GM19099 (cell line): ENCODE measurements around the gene MCM8.

ENCODE experiments used
- POLR2A ChIP-seq: IDR thresholded peaks from 3 replicates; pipeline ENCODE4 v1.6.1; 2011; ENCODE audit warnings: low read depth; ENCODE audit not compliant: insufficient read length; ENCODE audit errors: extremely low read depth

MCM8 gene

GRCh38 chr20:6008254-6008653, 57.8 kb downstream of the MCM8 start:
- no peak for TF ChIP-seq POLR2A

GRCh38 chr20:6012179-6012578, 61.7 kb downstream of the MCM8 start:
- no peak for TF ChIP-seq POLR2A

DNA sequence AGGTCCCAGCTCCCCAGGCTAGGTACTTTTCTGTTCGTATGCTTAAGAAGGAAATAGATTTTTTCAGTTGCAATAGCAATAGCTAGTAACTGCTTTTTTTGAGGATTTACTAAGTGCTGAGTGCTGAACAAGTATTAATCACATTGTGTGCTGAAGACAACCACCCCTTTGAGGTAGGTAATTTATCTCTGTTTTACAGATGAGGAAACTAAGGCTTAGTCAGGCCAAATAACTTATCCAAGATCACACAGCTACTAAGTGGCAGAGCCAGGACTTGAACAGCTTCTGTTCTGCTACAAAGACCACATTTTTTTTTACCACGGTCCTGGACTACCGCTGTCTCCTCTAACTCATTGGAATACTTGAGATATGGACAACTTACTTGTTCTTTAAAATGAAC, 63.6 kb downstream of the MCM8 start:
- TF ChIP-seq POLR2A = no peak

GRCh38 chr20:6014957-6015356, 64.5 kb downstream of the MCM8 start:
- TF ChIP-seq POLR2A = no peak

GRCh38 chr20:6017467-6017866, 67.0 kb downstream of the MCM8 start:
- no peak for TF ChIP-seq POLR2A

- no peak for TF ChIP-seq POLR2A
These were observed 67.4 kb downstream of the MCM8 start for GRCh38 chr20:6017880-6018279.

DNA sequence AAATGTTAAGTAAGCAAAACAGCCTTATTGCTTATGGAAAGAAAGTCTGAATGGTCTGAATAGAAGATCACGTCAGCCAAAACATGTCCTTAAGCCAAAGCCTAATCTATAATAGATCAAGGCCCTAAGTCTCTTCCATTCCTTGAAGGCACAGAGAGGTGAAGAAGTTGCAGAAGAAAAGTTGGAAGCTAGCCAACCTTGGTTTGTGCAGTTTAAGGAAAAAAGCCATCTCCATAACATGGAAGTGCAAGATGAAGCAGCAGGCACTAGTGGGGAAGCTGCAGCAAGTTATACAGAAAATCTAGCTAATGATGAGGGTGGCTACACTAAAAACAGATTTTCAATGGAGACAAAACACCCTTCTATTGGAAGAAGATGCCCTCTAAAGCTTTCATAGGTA, 74.3 kb downstream of the MCM8 start:
- TF ChIP-seq POLR2A = no peak

GRCh38 chr20:6026051-6026450, 75.6 kb downstream of the MCM8 start:
- no peak for TF ChIP-seq POLR2A

- no peak for TF ChIP-seq POLR2A
These were observed 78.4 kb downstream of the MCM8 start for GRCh38 chr20:6028818-6029217.

GRCh38 chr20:6029538-6029937, 79.1 kb downstream of the MCM8 start:
- no peak for TF ChIP-seq POLR2A

DNA sequence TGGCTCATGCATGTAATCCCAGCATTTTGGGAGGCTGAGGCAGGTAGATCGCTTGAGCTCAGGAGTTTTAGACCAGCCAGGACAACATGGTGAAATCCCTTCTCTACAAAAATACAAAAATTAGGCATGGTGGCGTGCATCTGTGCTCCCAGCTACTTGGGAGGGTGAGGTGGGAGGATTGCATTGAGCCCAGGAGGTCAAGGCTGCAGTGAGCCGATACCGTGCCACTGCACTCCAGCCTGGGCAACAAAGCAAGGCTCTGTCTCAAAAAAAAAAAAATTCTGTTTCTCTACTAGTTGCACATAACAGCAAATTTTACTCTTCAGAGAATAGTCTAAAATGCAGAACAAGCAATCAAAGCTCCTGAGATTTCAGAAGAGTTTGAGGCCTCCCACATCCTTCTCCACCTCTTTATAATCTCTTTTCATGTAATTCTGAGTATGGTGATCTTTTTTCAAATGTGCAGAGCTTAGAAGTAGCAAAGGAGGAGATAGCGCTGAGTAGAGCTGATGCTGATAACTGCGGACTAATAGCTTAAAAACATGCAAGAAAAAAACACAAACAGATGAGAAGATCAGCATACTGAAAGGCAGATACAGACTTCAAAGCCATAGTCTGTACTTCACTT, 80.1 kb downstream of the MCM8 start:
- no peak for TF ChIP-seq POLR2A

DNA sequence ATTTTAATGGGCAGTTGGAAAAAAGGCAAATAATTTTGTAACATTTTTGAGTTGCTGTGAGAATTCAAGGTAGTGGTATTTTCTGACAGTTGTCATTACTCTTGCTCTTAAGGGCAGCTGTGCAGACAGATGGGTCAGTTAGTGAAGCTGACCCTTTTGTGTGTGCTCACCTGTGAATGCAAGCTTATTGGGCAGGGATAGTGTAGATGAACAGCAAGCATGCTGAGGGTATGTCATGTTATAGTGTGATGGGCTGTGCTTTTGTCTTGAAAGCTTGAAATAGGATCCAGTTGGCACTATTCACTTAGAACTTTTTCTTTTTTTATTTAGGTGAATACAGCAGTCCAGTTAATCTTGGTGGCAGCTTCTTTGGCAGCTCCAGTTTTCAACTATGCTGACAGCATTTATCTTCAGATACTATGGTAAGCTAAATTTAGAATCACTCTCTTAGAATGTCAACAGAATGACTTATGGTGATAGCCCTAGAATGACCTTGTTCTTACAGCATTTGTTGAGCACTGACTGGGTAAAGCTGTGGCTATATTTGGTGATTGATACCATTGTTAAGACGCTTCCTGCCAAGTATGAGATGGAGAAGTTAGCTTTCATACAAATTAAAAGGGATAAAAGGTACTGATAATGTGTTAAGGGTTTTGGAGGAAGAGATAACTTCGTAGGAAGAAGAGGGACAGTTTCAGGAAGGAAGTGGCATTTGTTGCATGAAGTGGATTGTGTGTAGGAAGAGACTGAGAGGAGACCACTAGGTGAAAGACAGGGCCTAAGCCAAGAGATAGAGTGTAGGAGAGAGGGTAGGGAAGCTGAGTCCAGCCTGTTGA, 83.9 kb downstream of the MCM8 start:
- no peak for TF ChIP-seq POLR2A

DNA sequence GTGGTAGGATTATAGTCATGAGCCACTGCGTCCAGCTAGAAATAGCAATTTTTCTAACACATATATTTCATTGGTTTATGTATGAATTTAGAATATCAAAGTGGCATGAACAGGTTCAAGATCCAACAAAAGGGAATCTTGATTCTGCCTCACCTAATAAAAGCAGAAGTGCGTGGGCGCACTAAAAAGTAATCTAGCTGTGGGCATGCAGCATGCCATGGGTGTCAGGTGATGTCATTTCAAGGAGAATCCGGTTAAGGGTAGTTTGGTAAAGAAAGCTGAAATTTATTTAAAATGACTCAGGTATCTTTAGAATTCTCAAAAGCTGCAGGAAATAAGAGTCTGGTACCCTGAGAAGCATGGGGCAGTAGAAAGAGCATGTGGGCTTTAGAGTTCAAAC, 85.8 kb downstream of the MCM8 start:
- TF ChIP-seq POLR2A = no peak

GRCh38 chr20:6037082-6037481, 86.6 kb downstream of the MCM8 start:
- TF ChIP-seq POLR2A = no peak

- no peak for TF ChIP-seq POLR2A
These were observed 87.8 kb downstream of the MCM8 start for GRCh38 chr20:6038256-6038655.

DNA sequence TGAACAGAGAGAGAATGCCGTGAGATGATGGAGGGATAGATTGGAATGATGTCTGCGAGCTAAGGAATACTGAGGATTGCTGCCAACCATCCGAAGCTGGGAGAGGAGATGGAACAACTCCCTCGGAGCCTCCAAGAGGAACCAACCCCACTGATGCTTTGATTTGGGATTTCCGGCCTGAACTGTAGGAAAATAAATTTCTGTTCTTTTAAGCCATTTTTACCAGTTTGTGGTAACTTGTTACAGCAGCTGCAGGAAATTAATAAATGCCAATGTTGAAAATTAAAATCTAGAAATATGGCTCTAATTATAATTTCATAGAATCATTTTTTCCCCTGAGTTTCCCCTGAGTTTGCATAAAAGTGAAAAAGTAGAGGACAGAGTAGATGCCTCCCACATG, 89.3 kb downstream of the MCM8 start:
- no peak for TF ChIP-seq POLR2A

- TF ChIP-seq POLR2A = no peak
These were observed 90.1 kb downstream of the MCM8 start for GRCh38 chr20:6040540-6040939.
